ENCODE results near the gene C1orf116.

The C1orf116 gene

DNA sequence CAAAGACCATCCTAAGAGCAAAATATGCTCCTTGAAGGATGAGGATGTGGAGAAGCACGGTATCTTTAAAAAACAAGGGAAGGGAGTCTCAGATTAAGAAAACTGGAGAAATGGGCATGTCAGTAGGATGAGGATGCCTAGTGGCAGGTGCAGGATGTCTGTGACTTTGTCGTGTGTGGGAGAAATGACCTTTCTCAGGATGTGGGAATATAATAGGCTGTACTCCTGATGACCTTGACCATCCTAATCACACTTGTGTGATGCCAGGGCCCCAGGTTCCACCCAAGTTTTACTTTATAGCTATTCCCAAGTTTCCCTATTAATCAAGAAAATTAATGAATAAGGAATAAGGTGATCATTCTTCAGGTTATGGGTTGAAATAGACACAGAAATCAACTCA lies 12.9 kb downstream of the C1orf116 start:
- no peak for DNase-seq (ENCODE audit: low read depth)
- TF ChIP-seq, protein P1, sequence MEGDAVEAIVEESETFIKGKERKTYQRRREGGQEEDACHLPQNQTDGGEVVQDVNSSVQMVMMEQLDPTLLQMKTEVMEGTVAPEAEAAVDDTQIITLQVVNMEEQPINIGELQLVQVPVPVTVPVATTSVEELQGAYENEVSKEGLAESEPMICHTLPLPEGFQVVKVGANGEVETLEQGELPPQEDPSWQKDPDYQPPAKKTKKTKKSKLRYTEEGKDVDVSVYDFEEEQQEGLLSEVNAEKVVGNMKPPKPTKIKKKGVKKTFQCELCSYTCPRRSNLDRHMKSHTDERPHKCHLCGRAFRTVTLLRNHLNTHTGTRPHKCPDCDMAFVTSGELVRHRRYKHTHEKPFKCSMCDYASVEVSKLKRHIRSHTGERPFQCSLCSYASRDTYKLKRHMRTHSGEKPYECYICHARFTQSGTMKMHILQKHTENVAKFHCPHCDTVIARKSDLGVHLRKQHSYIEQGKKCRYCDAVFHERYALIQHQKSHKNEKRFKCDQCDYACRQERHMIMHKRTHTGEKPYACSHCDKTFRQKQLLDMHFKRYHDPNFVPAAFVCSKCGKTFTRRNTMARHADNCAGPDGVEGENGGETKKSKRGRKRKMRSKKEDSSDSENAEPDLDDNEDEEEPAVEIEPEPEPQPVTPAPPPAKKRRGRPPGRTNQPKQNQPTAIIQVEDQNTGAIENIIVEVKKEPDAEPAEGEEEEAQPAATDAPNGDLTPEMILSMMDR (IDR thresholded peaks at IDR 0.05; ENCODE audit: low read depth, low read length): no peak
- TF ChIP-seq POLR2A (IDR thresholded peaks at IDR 0.05; ENCODE audit: extremely low read depth, insufficient read length) (no peak), MYC (IDR thresholded peaks at IDR 0.05; ENCODE audit: low read depth, low read length) (no peak)
- TF ChIP-seq, protein P2, sequence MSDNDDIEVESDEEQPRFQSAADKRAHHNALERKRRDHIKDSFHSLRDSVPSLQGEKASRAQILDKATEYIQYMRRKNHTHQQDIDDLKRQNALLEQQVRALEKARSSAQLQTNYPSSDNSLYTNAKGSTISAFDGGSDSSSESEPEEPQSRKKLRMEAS (IDR thresholded peaks at IDR 0.05; ENCODE audit: low read depth, low read length): no peak
- no peak overlapping the region for H3K4me3 ChIP-seq (ENCODE audit: low read depth, low read length)

DNA sequence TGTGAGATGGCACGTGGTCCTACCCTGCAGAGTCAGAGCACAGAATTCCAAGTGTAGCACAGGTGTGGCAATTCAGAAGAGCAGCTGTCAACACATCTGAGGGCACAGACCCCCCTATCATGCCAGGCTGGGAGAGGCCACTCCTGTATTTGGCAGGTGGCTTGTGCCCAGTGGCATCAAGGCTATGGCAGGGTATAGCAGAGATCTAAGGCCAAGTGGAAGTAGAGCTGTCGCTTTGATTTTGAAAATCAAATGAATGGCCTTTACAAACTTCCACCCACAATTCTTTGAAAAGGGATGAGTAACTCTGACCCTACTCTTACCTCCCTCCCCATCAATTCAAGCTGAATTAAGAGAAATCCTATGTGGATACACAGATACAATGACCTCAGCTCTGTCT lies 13.4 kb downstream of the C1orf116 start:
- DNase-seq (ENCODE audit: low read depth): no peak
- TF ChIP-seq MYC (IDR thresholded peaks at IDR 0.05; ENCODE audit: low read depth, low read length): no peak
- TF ChIP-seq, protein P1 (IDR thresholded peaks at IDR 0.05; ENCODE audit: low read depth, low read length): no peak
- no peak for TF ChIP-seq POLR2A (IDR thresholded peaks at IDR 0.05; ENCODE audit: extremely low read depth, insufficient read length)
- TF ChIP-seq, protein P2 (IDR thresholded peaks at IDR 0.05; ENCODE audit: low read depth, low read length): no peak
- H3K4me3 ChIP-seq (ENCODE audit: low read depth, low read length): no peak overlapping the region

DNA sequence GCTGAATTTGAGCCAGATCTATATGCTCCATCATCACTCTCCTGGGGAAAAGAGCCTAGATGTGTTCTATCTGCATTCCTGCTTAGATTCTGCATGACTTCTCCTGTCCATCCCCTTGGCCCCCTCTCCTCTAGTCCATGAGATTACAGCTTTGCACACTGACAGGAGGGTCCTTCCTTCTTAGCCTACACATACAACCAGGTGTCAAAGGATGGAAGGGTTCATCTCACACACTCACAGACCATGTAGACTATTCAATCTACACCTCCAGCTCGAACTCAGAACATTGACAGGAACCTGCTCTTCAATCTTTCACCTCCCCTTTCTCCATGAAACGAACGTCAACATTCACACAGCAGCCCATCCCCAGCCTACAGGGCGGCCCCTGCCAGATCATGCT lies 13.8 kb downstream of the C1orf116 start:
- no peak overlapping the region for H3K4me3 ChIP-seq (ENCODE audit: low read depth, low read length)
- DNase-seq (ENCODE audit: low read depth): no peak
- TF ChIP-seq MYC (IDR thresholded peaks at IDR 0.05; ENCODE audit: low read depth, low read length): no peak
- TF ChIP-seq, protein P1 (IDR thresholded peaks at IDR 0.05; ENCODE audit: low read depth, low read length): no peak
- TF ChIP-seq, protein P2 (IDR thresholded peaks at IDR 0.05; ENCODE audit: low read depth, low read length): no peak
- no peak for TF ChIP-seq POLR2A (IDR thresholded peaks at IDR 0.05; ENCODE audit: extremely low read depth, insufficient read length)

DNA sequence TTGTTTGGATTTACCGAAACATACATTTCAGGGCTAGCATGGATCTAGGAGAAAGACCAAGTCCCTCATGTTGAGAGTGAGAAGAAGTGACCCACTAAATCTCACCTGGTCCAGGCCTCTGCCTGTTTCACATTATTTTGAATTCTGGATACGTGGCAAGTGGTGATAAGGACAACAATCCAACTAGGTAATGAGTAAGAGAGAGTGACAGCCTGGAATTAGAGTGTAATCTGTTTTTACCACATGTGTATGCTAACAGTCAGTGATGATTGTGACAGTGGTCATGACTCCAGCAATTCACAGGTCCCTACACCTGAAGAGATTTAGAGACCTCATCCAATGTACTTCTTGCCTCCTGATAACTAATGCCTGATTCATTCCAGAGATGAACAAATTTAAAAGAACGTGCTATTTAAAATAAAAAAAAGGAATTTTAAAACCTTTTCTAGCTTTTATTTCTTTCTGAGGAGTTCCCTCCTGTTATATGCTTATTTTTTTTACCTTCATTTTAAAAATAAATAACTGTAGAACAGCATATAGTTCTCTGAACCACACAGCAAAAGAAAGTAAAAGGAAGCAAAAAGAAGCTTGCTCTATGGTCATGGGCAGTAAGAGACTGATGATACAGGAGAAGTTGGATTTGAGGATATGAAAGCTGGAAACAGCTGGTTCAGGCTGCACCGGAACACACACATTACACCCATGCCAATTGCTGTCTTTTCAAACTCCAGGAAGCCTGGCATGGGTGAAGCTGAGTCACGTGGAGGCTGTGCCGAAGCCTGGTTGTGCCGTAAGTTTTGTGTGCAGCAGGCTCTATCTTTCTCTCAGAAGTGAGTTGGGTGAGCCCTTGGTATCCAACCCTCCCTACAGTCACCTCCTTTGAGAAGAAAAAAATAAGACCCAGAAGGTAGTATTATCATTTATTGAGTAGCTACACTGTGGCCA lies 14.7 kb downstream of the C1orf116 start:
- H3K4me3 ChIP-seq (ENCODE audit: low read depth, low read length): no peak overlapping the region
- no peak for DNase-seq (ENCODE audit: low read depth)
- TF ChIP-seq POLR2A (IDR thresholded peaks at IDR 0.05; ENCODE audit: extremely low read depth, insufficient read length): no peak
- TF ChIP-seq, protein P1 (IDR thresholded peaks at IDR 0.05; ENCODE audit: low read depth, low read length): no peak
- no peak for TF ChIP-seq MYC (IDR thresholded peaks at IDR 0.05; ENCODE audit: low read depth, low read length)
- TF ChIP-seq, protein P2 (IDR thresholded peaks at IDR 0.05; ENCODE audit: low read depth, low read length): no peak

DNA sequence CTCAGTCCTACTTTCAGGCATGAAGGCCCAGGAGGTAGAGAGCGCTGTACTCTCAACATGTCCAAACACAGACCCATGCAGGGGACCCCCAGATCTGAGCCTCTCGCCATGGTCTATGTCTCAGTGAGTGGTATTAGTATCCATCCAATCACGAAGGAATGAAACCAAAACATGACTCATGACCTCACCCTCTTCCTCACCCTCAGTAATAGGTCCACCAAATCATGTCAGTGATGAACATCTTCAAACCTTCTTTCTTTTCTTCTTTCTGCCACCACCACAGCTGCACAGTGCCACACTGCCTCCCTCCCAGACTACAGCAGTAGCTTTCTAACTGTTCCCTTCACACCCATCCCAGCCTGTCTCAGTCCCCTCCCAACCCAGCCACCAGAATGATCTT lies 16.8 kb downstream of the C1orf116 start:
- TF ChIP-seq MYC (IDR thresholded peaks at IDR 0.05; ENCODE audit: low read depth, low read length) (no peak), POLR2A (IDR thresholded peaks at IDR 0.05; ENCODE audit: extremely low read depth, insufficient read length) (no peak)
- TF ChIP-seq, protein P2 (IDR thresholded peaks at IDR 0.05; ENCODE audit: low read depth, low read length): no peak
- TF ChIP-seq, protein P1 (IDR thresholded peaks at IDR 0.05; ENCODE audit: low read depth, low read length): no peak
- no peak for DNase-seq (ENCODE audit: low read depth)
- no peak overlapping the region for H3K4me3 ChIP-seq (ENCODE audit: low read depth, low read length)

Measured in NB4 (cell line).